ENCODE results near the gene DENND2A. TPM values are rescaled to one million over a fixed set of nuclear protein-coding genes. Genes with fewer than 3 reads are reported as not detected.
A peak's percentile ranks its signal among the peaks of the same experiment; 100 is the strongest.

Gene DENND2A
- total and polyA plus RNA-seq, 2 of the 4 experiments (the other 2 are of a cell fraction), result 7.5 to 10.3 TPM

- ATAC-seq (ENCODE audit: low read depth), result no peak
- Histone ChIP-seq H3K4me1 (ENCODE audit: control insufficient read depth, insufficient read depth, low read length) (0 out of 2 replicates have a peak, but pooled peaks cover 2% of the 10 kb centered on the region), H3K27ac (ENCODE audit: insufficient read depth, low read length) (no peak overlapping the region), H2BK20ac (ENCODE audit: low read depth, low read length) (0 out of 2 replicates have a peak overlapping the region, but pooled peaks have one; percentile 43), H3K9me1 (ENCODE audit: insufficient read depth, low read length) (0 out of 2 replicates have a peak, but pooled peaks cover 2% of the 10 kb centered on the region), H4K20me1 (ENCODE audit: insufficient read depth, low read length) (peaks cover 4% of the 10 kb centered on the region; the same call in 1 of the 2 replicates), H3K27me3 (ENCODE audit: control insufficient read depth, insufficient read depth, low read length) (no peaks in the 10 kb centered on the region), H4K91ac (ENCODE audit: insufficient read depth, low read depth, low read length) (0 out of 2 replicates have a peak overlapping the region, but pooled peaks have one; percentile 41), H2AK9ac (replicated peaks; ENCODE audit: low read depth, low read length, poor library complexity) (peak overlapping the region; percentile 93), H4K5ac (ENCODE audit: low read depth, low read length) (no peak overlapping the region), H3K18ac (ENCODE audit: low read depth, low read length) (no peak overlapping the region), H3K14ac (replicated peaks; ENCODE audit: low read depth, low read length) (peak overlapping the region; percentile 33; the same call in 1 of the 2 replicates), H2AK5ac (ENCODE audit: low read depth, low read length) (peak overlapping the region; percentile 73; the same call in 1 of the 2 replicates), H3K4ac (ENCODE audit: low read depth, low read length) (peak overlapping the region; percentile 65), H4K8ac (ENCODE audit: low read depth in 2 of 2, low read length in 2 of 2) (peak overlapping the region in 1 of 2 experiments; percentile 88; a peak in 1 of 4 replicates), H3K4me3 (ENCODE audit: insufficient read depth, low read depth, low read length) (no peak overlapping the region), H3K23ac (ENCODE audit: low read depth, low read length) (no peak overlapping the region), H2BK120ac (ENCODE audit: low read depth, low read length) (peak overlapping the region; percentile 51), H2BK5ac (ENCODE audit: low read depth, low read length, poor library complexity, severe bottlenecking) (peak overlapping the region; percentile 61), H2AFZ (replicated peaks; ENCODE audit: low read length, poor library complexity) (peak overlapping the region; percentile 93), H3K4me2 (ENCODE audit: low read depth, low read length) (no peak overlapping the region), H3K9ac (ENCODE audit: low read depth, low read length) (no peak overlapping the region), H2BK15ac (ENCODE audit: low read depth, low read length) (no peak overlapping the region), H3K56ac (ENCODE audit: extremely low read depth, insufficient read depth, low read length) (no peak overlapping the region), H3K36me3 (ENCODE audit: control insufficient read depth, insufficient read depth, low read length) (peaks cover 26% of the 10 kb centered on the region; the same call in 1 of the 2 replicates), H3K79me1 (ENCODE audit: low read depth in 1 of 2, low read length in 2 of 2) (no peaks in the 10 kb centered on the region), H3K9me3 (ENCODE audit: control insufficient read depth, insufficient read depth, low read length) (no peaks in the 10 kb centered on the region)
- no peak for TF ChIP-seq FOS (IDR thresholded peaks at IDR 0.05; ENCODE audit: low read depth, low read length)
- no peak for TF ChIP-seq MAZ (IDR thresholded peaks at IDR 0.05; ENCODE audit: borderline replicate concordance, low read depth, low read length)
- no peak for TF ChIP-seq USF2 (IDR thresholded peaks at IDR 0.05; ENCODE audit: low read depth, low read length)
- no peak for TF ChIP-seq RAD21 (IDR thresholded peaks at IDR 0.05; ENCODE audit: low read length)
- TF ChIP-seq RCOR1 (IDR thresholded peaks at IDR 0.05; ENCODE audit: insufficient replicate concordance, low read length), result no peak
- intact Hi-C loops (cut with micrococcal nuclease), result loop anchor here (1.0 kb wide), 2 partner anchors 43 to 135 kb away; no protein-coding TSS in a partner anchor
- in situ Hi-C loops (cut with MboI; ENCODE audit: low sequenced_read_pairs), result loop anchor here (25.0 kb wide), 1 partner anchor 494 kb away; the partner anchor contains the start of gene MRPS33
- dilution Hi-C loops (cut with HindIII; ENCODE audit: low sequenced_read_pairs, unreplicated experiment), result no loop called here
- ChIA-PET POLR2A (ENCODE audit: unreplicated experiment) (interaction anchor here (0.6 kb wide), 1 partner anchor 15 kb away, joined by 6 read pairs; no protein-coding TSS in a partner anchor), CTCF (interaction anchor here (0.6 to 1.7 kb wide), 4 partner anchors 10 to 362 kb away, joined by 3 to 5 read pairs (median 4); no protein-coding TSS in a partner anchor)
- 100% methylated on average over 3 of the region's 15 CpGs; no CpG with 5 or more reads in 1 of the 2 experiments for WGBS, 2 experiments (ENCODE audit: extremely low coverage in 2 of 2, insufficient read length in 1 of 2)
- no TSS peak for BruUV-seq (replicated peaks)
- DNase-seq, result no peak
Measured at GRCh38 chr7:140518370-140519006, 122.1 kb downstream of the DENND2A start.

Measured in IMR-90 (cell line).